Articular chondrocyte of knee joint (primary cell): ENCODE measurements around the gene COPS8. TPM values are rescaled to one million over a fixed set of nuclear protein-coding genes. Genes with fewer than 3 reads are reported as not detected.

Experiments used
- total RNA-seq: library from RNA; depleted of rRNA; stranded (reverse); fragments of >200 nt; gene quantifications from 2 replicates; pipeline ENCODE4 v1.2.3, GENCODE V29; 2012

COPS8 gene
- 107 and 124 TPM in 2 replicates for total RNA-seq

GRCh38 chr2:237085248-237086221, at the start of gene COPS8:
COPS8 (plus strand) TSS chr2:237085889; CDS start chr2:237085965, 76 bp downstream.

